Measurements from ENCODE around the gene PCK2. TPM values are rescaled to one million over a fixed set of nuclear protein-coding genes. Genes with fewer than 3 reads are reported as not detected.

PCK2 gene
- total RNA-seq, 1 donor from 2014 or later: 2.2 TPM

GRCh38 chr14:24108336-24108874 lies 14.3 kb downstream of the PCK2 start:
- no peak for DNase-seq (ENCODE audit: low spot score)
- intact Hi-C loops (cut with DNase I): loop anchor here (2.0 kb wide), 1 partner anchor 50 kb away; no protein-coding TSS in a partner anchor

- no peak for DNase-seq (ENCODE audit: low spot score)
- intact Hi-C loops (cut with DNase I): no loop called here
Observed at GRCh38 chr14:24110060-24110459, 15.9 kb downstream of the PCK2 start.

- DNase-seq (ENCODE audit: low spot score): no peak
- intact Hi-C loops (cut with DNase I): no loop called here
Observed at GRCh38 chr14:24110523-24110922, 16.4 kb downstream of the PCK2 start.

- no peak for DNase-seq (ENCODE audit: low spot score)
- intact Hi-C loops (cut with DNase I): no loop called here
Observed at GRCh38 chr14:24113379-24113800, 19.3 kb downstream of the PCK2 start.

GRCh38 chr14:24113801-24114531 lies 19.9 kb downstream of the PCK2 start:
- intact Hi-C loops (cut with DNase I): loop anchor here (2.0 kb wide), 1 partner anchor 27 kb away; the partner anchor contains the start of gene EMC9
- DNase-seq (ENCODE audit: low spot score): peak; percentile 93

GRCh38 chr14:24114532-24115421 lies 20.7 kb downstream of the PCK2 start, which contains the start of the genes DCAF11 and NRL:
Gene DCAF11 (plus strand): TSS chr14:24114777. CDS start chr14:24115595, 818 bp downstream.
Gene NRL (minus strand): TSS chr14:24114949. CDS start chr14:24082848, 32,101 bp downstream.
- DNase-seq (ENCODE audit: low spot score): peak; percentile 99
- intact Hi-C loops (cut with DNase I): loop anchor here (2.0 kb wide), 1 partner anchor 26 kb away; the partner anchor contains the start of gene EMC9

- DNase-seq (ENCODE audit: low spot score): peak; percentile 73
- intact Hi-C loops (cut with DNase I): loop anchor here (2.0 kb wide), 1 partner anchor 25 kb away; the partner anchor contains the start of gene EMC9
Observed at GRCh38 chr14:24115422-24116127, 21.5 kb downstream of the PCK2 start.

- intact Hi-C loops (cut with DNase I): no loop called here
Observed at GRCh38 chr14:24116128-24116814, 22.2 kb downstream of the PCK2 start.

GRCh38 chr14:24117179-24117578 lies 23.1 kb downstream of the PCK2 start:
- intact Hi-C loops (cut with DNase I): no loop called here
- no peak for DNase-seq (ENCODE audit: low spot score)

More at GRCh38 chr14:24116128-24116814, 22.2 kb downstream of the PCK2 start:
- peak; percentile 43 for DNase-seq (ENCODE audit: low spot score)

GRCh38 chr14:24119691-24120090 lies 25.6 kb downstream of the PCK2 start:
- peak; percentile 60 for DNase-seq (ENCODE audit: low spot score)
- intact Hi-C loops (cut with DNase I): no loop called here

GRCh38 chr14:24121210-24121609 lies 27.1 kb downstream of the PCK2 start:
- intact Hi-C loops (cut with DNase I): no loop called here
- DNase-seq (ENCODE audit: low spot score): no peak

GRCh38 chr14:24122416-24122815 lies 28.3 kb downstream of the PCK2 start:
- intact Hi-C loops (cut with DNase I): no loop called here
- no peak for DNase-seq (ENCODE audit: low spot score)

GRCh38 chr14:24122898-24123297 lies 28.8 kb downstream of the PCK2 start:
- peak; percentile 50 for DNase-seq (ENCODE audit: low spot score)
- intact Hi-C loops (cut with DNase I): no loop called here

- peak; percentile 51 for DNase-seq (ENCODE audit: low spot score)
- intact Hi-C loops (cut with DNase I): no loop called here
Observed at GRCh38 chr14:24123424-24124417, 29.6 kb downstream of the PCK2 start.

- no peak for DNase-seq (ENCODE audit: low spot score)
- intact Hi-C loops (cut with DNase I): no loop called here
Observed at GRCh38 chr14:24126939-24127338, 32.8 kb downstream of the PCK2 start.

- intact Hi-C loops (cut with DNase I): no loop called here
- peak; percentile 66 for DNase-seq (ENCODE audit: low spot score)
Observed at GRCh38 chr14:24127673-24128072, 33.6 kb downstream of the PCK2 start.

- intact Hi-C loops (cut with DNase I): no loop called here
- DNase-seq (ENCODE audit: low spot score): no peak
Observed at GRCh38 chr14:24129410-24129998, 35.4 kb downstream of the PCK2 start.

All from cardiac septum (tissue), 1 donor.